Fibroblast of lung (primary cell): ENCODE results near the gene GTF2H1. TPM values are rescaled to one million over a fixed set of nuclear protein-coding genes. Genes with fewer than 3 reads are reported as not detected.

Experiments
- DNase-seq, 2 donors: peaks; one replicate each; pipeline versions ENCODE4 v3.0.0 to v3.0.0-alpha.2; 2010; ENCODE audit warnings: low read depth in 2 of 2
- H2AFZ ChIP-seq: 2 replicates; pipeline ENCODE4 v1.5.1; 2012; ENCODE audit warnings: low read length, control low read depth, inconsistent platforms
- H3K27ac ChIP-seq: 2 replicates; pipeline ENCODE4 v1.5.1; 2011; ENCODE audit warnings: low read length, control low read depth; ENCODE audit not compliant: insufficient read depth
- H3K27me3 ChIP-seq: 2 replicates; pipeline ENCODE4 v1.5.1; 2011; ENCODE audit warnings: mild to moderate bottlenecking, low read length; ENCODE audit not compliant: control insufficient read depth, insufficient read depth
- H3K36me3 ChIP-seq: 2 replicates; pipeline ENCODE4 v1.5.1; 2011; ENCODE audit warnings: low read length; ENCODE audit not compliant: control insufficient read depth, insufficient read depth
- H3K4me1 ChIP-seq: 2 replicates; pipeline ENCODE4 v1.5.1; 2011; ENCODE audit warnings: low read length; ENCODE audit not compliant: control insufficient read depth, insufficient read depth; ENCODE audit errors: extremely low read depth
- H3K4me2 ChIP-seq: 2 replicates; pipeline ENCODE4 v1.5.1; 2011; ENCODE audit warnings: low read length, control low read depth; ENCODE audit not compliant: insufficient read depth; ENCODE audit errors: extremely low read depth
- H3K4me3 ChIP-seq, 4 experiments: fragments of 200-600 bp in 1 of 4; sonication (generic) in 1 of 4; replicated peaks in 1 of 4; 2 replicates each; pipeline ENCODE4 v1.5.1; 2011 to 2016; ENCODE audit warnings: low read length in 4 of 4, low read depth in 3 of 4, mild to moderate bottlenecking in 3 of 4, control low read depth in 2 of 4, inconsistent platforms in 1 of 4, mixed read lengths in 1 of 4; ENCODE audit not compliant: insufficient read depth in 1 of 4; ENCODE audit errors: control extremely low read depth in 1 of 4
- H3K79me2 ChIP-seq: 2 replicates; pipeline ENCODE4 v1.5.1; 2012; ENCODE audit warnings: mild to moderate bottlenecking, low read length, inconsistent platforms; ENCODE audit not compliant: control insufficient read depth, insufficient read depth
- H3K9ac ChIP-seq: 2 replicates; pipeline ENCODE4 v1.5.1; 2011; ENCODE audit warnings: mild to moderate bottlenecking, low read length, control low read depth; ENCODE audit not compliant: insufficient read depth
- H3K9me3 ChIP-seq: 2 replicates; pipeline ENCODE4 v1.5.1; 2012; ENCODE audit warnings: low read depth, low read length; ENCODE audit not compliant: control insufficient read depth, insufficient read depth
- H4K20me1 ChIP-seq: 2 replicates; pipeline ENCODE4 v1.5.1; 2011; ENCODE audit warnings: low read length; ENCODE audit not compliant: control insufficient read depth, insufficient read depth; ENCODE audit errors: extremely low read depth
- CTCF ChIP-seq, 2 donors: IDR thresholded peaks in 1 of 2; conservative IDR thresholded peaks in 1 of 2; 1 replicate in 1 of 2; 2 replicates in 1 of 2; pipeline ENCODE4 v1.5.1; 2011 to 2012; ENCODE audit warnings: low read length in 2 of 2, control low read depth in 1 of 2, inconsistent platforms in 1 of 2, low read depth in 1 of 2, mild to moderate bottlenecking in 1 of 2
- EZH2 ChIP-seq: IDR thresholded peaks from 2 replicates; pipeline ENCODE4 v1.5.1; 2012; ENCODE audit warnings: low read length, control low read depth, mild to moderate bottlenecking; ENCODE audit errors: missing control alignments
- polyA plus RNA-seq, 2 donors: library from polyadenylated mRNA; depleted of rRNA in 1 of 2; stranded (reverse) in 1 of 2; unstranded in 1 of 2; fragments of >200 nt; gene quantifications; 2 replicates each; pipeline ENCODE4 v1.2.1, GENCODE V29; 2011 to 2012; ENCODE audit warnings: missing spikeins in 1 of 2
- total RNA-seq: library from RNA; depleted of rRNA; stranded (reverse); fragments of >200 nt; gene quantifications from 2 replicates; pipeline ENCODE4 v1.2.1, GENCODE V29; 2014

GTF2H1 gene
- total and polyA plus RNA-seq, 2 donors (not counting 1 experiment from before 2014, with no cell fraction given) = 56.1 to 63.6 TPM

- Histone ChIP-seq H3K79me2 (peaks cover 38% of the 10 kb centered on the region), H3K9me3 (no peaks in the 10 kb centered on the region), H3K4me2 (peak overlapping the region; percentile 13), H3K36me3 (peaks cover 5% of the 10 kb centered on the region), H4K20me1 (no peaks in the 10 kb centered on the region), H2AFZ (peak overlapping the region; percentile 42), H3K27ac (peak overlapping the region; percentile 77), H3K4me1 (peaks cover 5% of the 10 kb centered on the region), H3K27me3 (no peaks in the 10 kb centered on the region), H3K4me3 (peak overlapping the region in 2 of 4 experiments; percentile 27 to 93), H3K9ac (no peak overlapping the region)
- TF ChIP-seq EZH2 = no peak
- no peak for TF ChIP-seq CTCF (conservative IDR thresholded peaks at IDR 0.05 in 1 of 2, IDR thresholded peaks at IDR 0.05 in 1 of 2; ENCODE audit: low read depth in 1 of 2, low read length in 2 of 2)
- no peak for DNase-seq
These were observed 71.4 kb downstream of the GTF2H1 start for GRCh38 chr11:18393581-18394274.

DNA sequence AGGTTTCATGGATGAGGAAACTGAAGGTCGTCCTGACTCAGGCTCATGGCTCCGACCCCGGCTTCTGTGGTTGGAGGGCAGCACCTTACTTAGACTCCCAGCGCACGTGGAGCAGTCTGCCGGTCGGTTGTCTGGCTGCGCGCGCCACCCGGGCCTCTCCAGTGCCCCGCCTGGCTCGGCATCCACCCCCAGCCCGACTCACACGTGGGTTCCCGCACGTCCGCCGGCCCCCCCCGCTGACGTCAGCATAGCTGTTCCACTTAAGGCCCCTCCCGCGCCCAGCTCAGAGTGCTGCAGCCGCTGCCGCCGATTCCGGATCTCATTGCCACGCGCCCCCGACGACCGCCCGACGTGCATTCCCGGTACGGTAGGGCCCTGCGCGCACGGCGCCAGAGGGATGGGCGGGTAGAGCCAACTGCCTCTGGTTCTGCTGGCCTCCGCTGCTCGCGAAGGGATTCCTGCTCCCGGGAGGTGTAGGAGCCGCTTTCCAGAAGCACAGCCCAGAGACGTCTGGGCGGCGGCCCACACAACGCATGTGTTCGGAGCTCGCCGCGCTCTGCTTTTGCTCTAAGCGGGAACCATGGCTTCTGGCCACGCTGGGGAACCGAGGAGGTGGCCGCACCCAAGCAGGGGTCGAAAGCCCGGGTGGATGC lies 72.0 kb downstream of the GTF2H1 start, which contains the start of gene LDHA:
Gene LDHA, plus strand, starts transcription at position 289 of the 653 bp plus-strand sequence. CDS start 2,280 bp downstream, outside the sequence.
- Histone ChIP-seq H3K27ac (peak within 1 kb of the TSS; percentile 96), H4K20me1 (peaks cover 2% of the 10 kb centered on the region), H3K36me3 (peaks cover 5% of the 10 kb centered on the region), H3K9ac (peak within 1 kb of the TSS; percentile 98), H2AFZ (peak within 1 kb of the TSS; percentile 42), H3K79me2 (peaks cover 45% of the 10 kb centered on the region), H3K9me3 (no peaks in the 10 kb centered on the region), H3K27me3 (no peaks in the 10 kb centered on the region), H3K4me2 (peak within 1 kb of the TSS; percentile 88), H3K4me1 (peaks cover 5% of the 10 kb centered on the region), H3K4me3 (peak within 1 kb of the TSS; percentile 79 to 99 (median 94))
- no peak for TF ChIP-seq EZH2
- TF ChIP-seq CTCF (conservative IDR thresholded peaks at IDR 0.05 in 1 of 2, IDR thresholded peaks at IDR 0.05 in 1 of 2; ENCODE audit: low read depth in 1 of 2, low read length in 2 of 2) = no peak
- DNase-seq = peak; percentile 96 to 98

- Histone ChIP-seq H3K4me2 (peak overlapping the region; percentile 88), H3K9me3 (no peaks in the 10 kb centered on the region), H3K27me3 (no peaks in the 10 kb centered on the region), H4K20me1 (peaks cover 2% of the 10 kb centered on the region), H3K4me3 (peak overlapping the region; percentile 79 to 99 (median 94)), H3K9ac (peak overlapping the region; percentile 98), H3K27ac (peak overlapping the region; percentile 96), H3K36me3 (peaks cover 5% of the 10 kb centered on the region), H3K79me2 (peaks cover 48% of the 10 kb centered on the region), H3K4me1 (peaks cover 5% of the 10 kb centered on the region), H2AFZ (no peak overlapping the region)
- DNase-seq = peak; percentile 12 to 15
- TF ChIP-seq CTCF (conservative IDR thresholded peaks at IDR 0.05 in 1 of 2, IDR thresholded peaks at IDR 0.05 in 1 of 2; ENCODE audit: low read depth in 1 of 2, low read length in 2 of 2) (no peak), EZH2 (no peak)
These were observed 72.8 kb downstream of the GTF2H1 start for GRCh38 chr11:18394928-18395734.
